AG04450 (cell line): ENCODE data around the gene ZNF800. TPM values are rescaled to one million over a fixed set of nuclear protein-coding genes. Genes with fewer than 3 reads are reported as not detected.

Source experiments
- CTCF ChIA-PET: fragments of 300-600, 350-600 bp; formaldehyde crosslinking; extraction: SDS; loops from one replicate; lab custom pipeline; 2022; ENCODE audit warnings: antibody characterized with exemption, inconsistent platforms; lab: Charles Lee
- POLR2A ChIA-PET: fragments of 350-600 bp; formaldehyde crosslinking; extraction: SDS; loops from one replicate; lab custom pipeline; 2021; ENCODE audit warnings: antibody characterized with exemption, inconsistent platforms; lab: Yijun Ruan, JAX
- DNase-seq: peaks from one replicate; pipeline ENCODE4 v3.0.0-alpha.2; 2011; ENCODE audit warnings: low read depth, low spot score
- H3K27ac ChIP-seq: one replicate; pipeline ENCODE4 v1.5.1; 2012; ENCODE audit warnings: low read depth, low read length, control low read depth
- H3K27me3 ChIP-seq: one replicate; pipeline ENCODE4 v1.6.0; 2012; ENCODE audit warnings: low read length; ENCODE audit not compliant: control insufficient read depth, insufficient read depth
- H3K4me3 ChIP-seq: 2 replicates; pipeline ENCODE4 v1.5.1; 2011; ENCODE audit warnings: mild to moderate bottlenecking, low read depth, low read length, control low read depth
- H3K9me3 ChIP-seq: 2 replicates; pipeline ENCODE4 v1.5.1; 2012; ENCODE audit warnings: low read length; ENCODE audit not compliant: control insufficient read depth, insufficient read depth
- CTCF ChIP-seq: IDR thresholded peaks from 2 replicates; pipeline ENCODE4 v1.5.1; 2011; ENCODE audit warnings: low read depth, low read length, control low read depth, inconsistent platforms
- polyA plus RNA-seq: library from polyadenylated mRNA; depleted of rRNA; stranded (reverse); fragments of >200 nt; gene quantifications from 2 replicates; pipeline ENCODE4 v1.2.3, GENCODE V29; 2011

ZNF800 gene
- polyA plus RNA-seq, 1 experiment = 13.1 TPM

GRCh38 chr7:127389321-127389720, 3.2 kb downstream of the ZNF800 start:
- Histone ChIP-seq H3K27me3 (no peaks in the 10 kb centered on the region), H3K9me3 (no peaks in the 10 kb centered on the region; the same call in 1 of the 2 replicates), H3K4me3 (no peak overlapping the region), H3K27ac (no peak overlapping the region)
- no peak for DNase-seq
- ChIA-PET POLR2A (no interaction called here), CTCF (interaction anchor here (0.9 kb wide), 1 partner anchor 125 kb away, joined by 3 read pairs; no protein-coding TSS in a partner anchor)
- TF ChIP-seq CTCF = no peak

- POLR2A ChIA-PET = no interaction called here
Measured at GRCh38 chr7:127387974-127388373, 4.5 kb downstream of the ZNF800 start.

GRCh38 chr7:127383123-127383835, 9.2 kb downstream of the ZNF800 start:
- no peak overlapping the region for H3K4me3 ChIP-seq
- no peaks in the 10 kb centered on the region for H3K9me3 ChIP-seq
- no peak overlapping the region for H3K27ac ChIP-seq
- ChIA-PET CTCF (interaction anchor here (0.8 to 1.5 kb wide), 2 partner anchors 8 to 36 kb away, joined by 3 to 7 read pairs; no protein-coding TSS in a partner anchor), POLR2A (no interaction called here)
- TF ChIP-seq CTCF = no peak
- no peaks in the 10 kb centered on the region for H3K27me3 ChIP-seq
- no peak for DNase-seq

More at GRCh38 chr7:127387974-127388373, 4.5 kb downstream of the ZNF800 start:
- no peak overlapping the region for H3K4me3 ChIP-seq
- no peaks in the 10 kb centered on the region for H3K27me3 ChIP-seq
- no peak for DNase-seq
- no peak for TF ChIP-seq CTCF
- no peak overlapping the region for H3K27ac ChIP-seq
- CTCF ChIA-PET = no interaction called here
- no peaks in the 10 kb centered on the region; the same call in 1 of the 2 replicates for H3K9me3 ChIP-seq

- TF ChIP-seq CTCF = no peak
- ChIA-PET CTCF (interaction anchor here (0.7 to 1.5 kb wide), 2 partner anchors 29 to 35 kb away, joined by 3 to 7 read pairs; no protein-coding TSS in a partner anchor), POLR2A (no interaction called here)
- Histone ChIP-seq H3K9me3 (no peaks in the 10 kb centered on the region), H3K4me3 (no peak overlapping the region), H3K27ac (no peak overlapping the region), H3K27me3 (no peaks in the 10 kb centered on the region)
- no peak for DNase-seq
Measured at GRCh38 chr7:127382301-127383085, 10.0 kb downstream of the ZNF800 start.
